GM13976 (cell line): ENCODE data around the gene RDX.

ENCODE experiments used
- DNase-seq: peaks from one replicate; pipeline ENCODE4 v3.0.0; 2012; ENCODE audit warnings: low spot score
- in situ Hi-C: fragments of 300-500 bp; cut with MboI; formaldehyde crosslinking; loops from one replicate; pipeline ENCODE4 v1.12.0; 2022; ENCODE audit warnings: low sequenced_read_pairs, mixed read lengths, inconsistent platforms; ENCODE audit not compliant: unreplicated experiment
- TF ChIP-seq, protein P1 (sequence below): IDR thresholded peaks from 2 replicates; pipeline ENCODE4 v1.5.1; 2012; ENCODE audit warnings: borderline replicate concordance, mild to moderate bottlenecking; ENCODE audit not compliant: insufficient read depth; ENCODE audit errors: extremely low read depth, missing control alignments, control extremely low read depth

RDX gene

DNA sequence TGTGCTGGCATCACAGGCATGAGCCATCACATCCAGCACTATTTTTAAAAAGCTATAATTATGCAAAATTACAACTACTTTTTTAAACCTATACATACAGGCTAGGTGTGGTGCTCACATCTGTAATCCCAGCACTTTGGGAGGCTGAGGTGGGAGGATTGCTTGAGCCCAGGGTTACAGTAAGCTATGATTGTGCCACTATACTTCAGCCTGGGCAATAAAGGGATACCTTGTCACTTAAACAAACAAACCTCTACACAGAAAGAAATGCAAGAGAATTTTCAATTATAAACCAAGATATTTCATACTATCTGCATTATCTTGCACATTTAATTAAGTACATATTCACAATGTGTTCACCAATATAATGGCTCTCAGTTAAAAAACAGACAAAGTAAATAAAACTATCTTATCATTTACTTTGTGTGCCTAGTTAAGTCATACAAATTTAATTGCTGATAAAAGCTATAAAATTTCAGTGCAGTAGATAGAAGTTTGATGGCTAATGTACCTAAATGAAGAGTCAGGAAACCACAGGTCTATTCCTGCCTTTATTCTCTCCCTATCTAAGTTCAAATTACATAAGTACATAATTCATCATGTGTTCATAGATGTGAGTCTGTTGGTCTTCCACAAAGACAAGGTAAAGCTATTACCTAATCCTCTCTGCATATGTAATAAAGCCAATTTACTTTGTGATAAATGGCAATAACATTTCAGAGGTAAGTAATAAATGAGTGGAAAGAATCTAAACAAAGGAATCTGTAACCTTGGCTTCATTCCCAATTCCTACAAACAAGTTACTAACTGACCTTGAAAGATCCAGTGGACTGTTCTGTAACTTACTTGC is 9.0 kb upstream of the RDX start:
- DNase-seq = no peak
- TF ChIP-seq, protein P1, sequence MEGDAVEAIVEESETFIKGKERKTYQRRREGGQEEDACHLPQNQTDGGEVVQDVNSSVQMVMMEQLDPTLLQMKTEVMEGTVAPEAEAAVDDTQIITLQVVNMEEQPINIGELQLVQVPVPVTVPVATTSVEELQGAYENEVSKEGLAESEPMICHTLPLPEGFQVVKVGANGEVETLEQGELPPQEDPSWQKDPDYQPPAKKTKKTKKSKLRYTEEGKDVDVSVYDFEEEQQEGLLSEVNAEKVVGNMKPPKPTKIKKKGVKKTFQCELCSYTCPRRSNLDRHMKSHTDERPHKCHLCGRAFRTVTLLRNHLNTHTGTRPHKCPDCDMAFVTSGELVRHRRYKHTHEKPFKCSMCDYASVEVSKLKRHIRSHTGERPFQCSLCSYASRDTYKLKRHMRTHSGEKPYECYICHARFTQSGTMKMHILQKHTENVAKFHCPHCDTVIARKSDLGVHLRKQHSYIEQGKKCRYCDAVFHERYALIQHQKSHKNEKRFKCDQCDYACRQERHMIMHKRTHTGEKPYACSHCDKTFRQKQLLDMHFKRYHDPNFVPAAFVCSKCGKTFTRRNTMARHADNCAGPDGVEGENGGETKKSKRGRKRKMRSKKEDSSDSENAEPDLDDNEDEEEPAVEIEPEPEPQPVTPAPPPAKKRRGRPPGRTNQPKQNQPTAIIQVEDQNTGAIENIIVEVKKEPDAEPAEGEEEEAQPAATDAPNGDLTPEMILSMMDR = no peak

GRCh38 chr11:110303414-110303826 is 7.0 kb upstream of the RDX start:
- TF ChIP-seq, protein P1 = no peak
- no peak for DNase-seq
- in situ Hi-C loops = no loop called here

More for the DNA sequence above, 9.0 kb upstream of the RDX start:
- in situ Hi-C loops = no loop called here

DNA sequence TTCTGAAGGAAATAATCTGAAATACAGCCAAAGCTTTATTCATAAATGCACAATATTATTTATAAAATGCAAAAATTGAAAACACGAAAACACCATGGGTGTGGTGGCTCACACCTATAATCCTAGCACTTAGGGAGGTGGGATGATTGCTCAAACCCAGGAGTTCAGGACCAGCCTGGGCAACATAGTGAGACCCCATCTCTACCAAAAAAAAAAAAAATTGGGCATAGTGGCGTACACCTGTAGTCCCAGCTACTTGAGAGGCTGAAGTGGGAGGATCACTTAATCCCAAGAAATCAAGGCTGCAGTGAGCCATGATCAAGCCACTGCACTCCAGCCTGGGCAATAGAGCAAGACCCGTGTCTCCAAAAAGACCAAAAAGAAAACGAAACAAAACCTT is 5.2 kb upstream of the RDX start:
- in situ Hi-C loops = no loop called here
- no peak for DNase-seq
- TF ChIP-seq, protein P1 = no peak

DNA sequence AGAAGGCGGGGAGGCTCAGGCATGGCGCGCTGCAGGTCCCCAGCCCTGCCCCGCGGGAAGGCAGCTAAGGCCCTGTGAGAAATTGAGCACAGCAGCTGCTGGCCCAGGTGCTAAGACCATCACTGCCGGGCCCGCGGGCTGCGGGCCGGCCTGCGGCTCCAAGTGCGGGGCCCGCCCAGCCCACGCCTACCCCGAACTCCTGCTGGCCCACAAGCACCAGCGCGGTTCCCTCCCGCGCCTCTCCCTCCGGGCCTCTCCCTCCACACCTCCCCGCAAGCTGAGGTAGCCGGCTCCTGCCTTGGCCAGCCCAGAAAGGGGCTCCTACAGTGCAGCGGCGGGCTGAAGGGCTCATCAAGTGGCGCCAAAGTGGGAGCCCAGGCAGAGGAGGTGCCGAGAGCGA is 4.6 kb upstream of the RDX start:
- no peak for DNase-seq
- in situ Hi-C loops = no loop called here
- TF ChIP-seq, protein P1 = no peak

DNA sequence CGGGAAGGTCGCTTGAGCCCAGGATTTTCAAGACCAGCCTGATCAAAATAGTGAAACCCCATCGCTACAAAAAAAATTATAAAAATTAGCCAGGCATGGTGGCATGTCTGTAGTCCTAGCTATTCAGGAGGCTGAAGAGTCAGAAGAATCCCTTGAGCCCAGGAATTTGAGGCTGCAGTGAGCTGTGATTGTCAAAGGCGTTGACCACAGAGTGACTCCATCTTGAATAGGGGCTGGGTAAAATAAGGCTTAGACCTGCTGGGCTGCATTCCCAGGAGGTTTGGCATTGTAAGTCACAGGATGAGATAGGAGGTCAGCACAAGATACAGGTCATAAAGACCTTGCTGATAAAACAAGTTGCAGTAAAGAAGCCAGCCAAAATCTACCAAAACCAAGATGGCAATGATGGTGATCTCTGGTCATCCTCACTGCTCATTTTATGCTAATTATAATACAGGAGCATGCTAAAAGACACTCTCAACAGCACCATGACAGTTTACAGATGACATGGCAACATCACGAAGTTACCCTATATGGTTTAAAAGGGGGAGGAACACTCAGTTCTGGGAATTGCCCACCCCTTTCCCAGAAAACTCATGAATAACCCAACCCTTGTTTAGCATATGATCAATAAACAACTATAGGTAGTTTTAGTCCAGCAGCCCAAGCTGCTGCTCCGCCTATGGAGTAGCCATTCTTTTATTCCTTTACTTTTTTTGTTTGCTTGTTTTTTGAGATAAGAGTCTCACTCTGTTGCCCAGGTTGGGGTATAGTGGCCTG is 2.8 kb upstream of the RDX start:
- DNase-seq = no peak
- TF ChIP-seq, protein P1 = no peak
- in situ Hi-C loops = no loop called here

DNA sequence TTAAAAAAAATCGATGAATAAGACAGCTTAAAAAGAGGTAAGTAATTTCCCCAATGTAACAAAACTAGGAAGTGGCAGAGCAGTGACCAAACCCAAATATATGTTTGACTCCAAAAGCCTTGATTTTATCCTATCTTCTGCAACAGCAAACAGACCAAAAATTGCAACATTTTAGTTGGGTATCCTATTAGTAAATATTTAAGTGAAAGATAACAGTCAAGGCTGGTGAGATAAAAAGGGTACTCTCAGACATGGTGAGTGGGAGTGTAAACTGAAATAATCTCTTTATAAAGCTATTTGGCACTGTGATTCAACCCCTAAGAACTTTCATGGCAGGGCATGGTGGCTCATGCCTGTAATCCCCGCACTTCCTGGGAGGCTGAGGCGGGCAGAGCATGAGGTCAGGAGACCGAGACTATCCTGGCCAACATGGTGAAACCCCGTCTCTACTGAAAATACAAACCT is 1.9 kb upstream of the RDX start:
- no peak for DNase-seq
- in situ Hi-C loops = no loop called here
- TF ChIP-seq, protein P1 = no peak
